Activated T-cell treated with anti-CD3 and anti-CD28 coated beads, Interleukin-2, amount 50 U/mL, for 72 hours (primary cell): ENCODE measurements around the gene ITGA11. TPM values are rescaled to one million over a fixed set of nuclear protein-coding genes. Genes with fewer than 3 reads are reported as not detected.
"Not testable (repeated sequence)": the region's sequence is repeated elsewhere in the genome, so short reads cannot be mapped to it uniquely, and the experiment has no call there.

Experiments
- ATAC-seq, 2 donors: fragments of 150-1000 bp; cut with Tn5 transposase; replicated peaks in 1 of 2; 2 replicates each; pipeline ENCODE4 v1.10.0; 2021; ENCODE audit warnings: moderate library complexity in 2 of 2, mild to moderate bottlenecking in 1 of 2
- DNase-seq, 2 donors: peaks; one replicate each; pipeline ENCODE4 v3.0.0; 2021 to 2022; ENCODE audit warnings: mixed read lengths in 1 of 2
- H3K27ac Mint-ChIP-seq: one replicate; pipeline ENCODE4 v1.8.0; 2022; ENCODE audit warnings: mild to moderate bottlenecking, moderate library complexity, mixed read lengths
- H3K27me3 Mint-ChIP-seq: one replicate; pipeline ENCODE4 v1.8.0; 2022; ENCODE audit warnings: low read depth, mixed read lengths
- H3K36me3 Mint-ChIP-seq, 2 donors: one replicate each; pipeline ENCODE4 v1.8.0; 2022; ENCODE audit warnings: mixed read lengths in 2 of 2, mild to moderate bottlenecking in 1 of 2; ENCODE audit not compliant: insufficient read depth in 2 of 2
- H3K4me1 Mint-ChIP-seq: one replicate; pipeline ENCODE4 v1.8.0; 2022; ENCODE audit warnings: low read depth, mixed read lengths
- H3K4me3 Mint-ChIP-seq, 2 donors: one replicate each; pipeline ENCODE4 v1.8.0; 2022; ENCODE audit warnings: mild to moderate bottlenecking in 2 of 2, mixed read lengths in 2 of 2, moderate library complexity in 2 of 2
- H3K9me3 Mint-ChIP-seq, 2 donors: one replicate each; pipeline ENCODE4 v1.8.0; 2022; ENCODE audit warnings: mixed read lengths in 2 of 2
- total RNA-seq, 2 donors: library from RNA; stranded (reverse); gene quantifications; one replicate each; pipeline ENCODE4 v1.2.3, GENCODE V29; 2022

Gene ITGA11
- total RNA-seq, 2 donors from 2014 or later, result 0.58 to 1.6 TPM

DNA sequence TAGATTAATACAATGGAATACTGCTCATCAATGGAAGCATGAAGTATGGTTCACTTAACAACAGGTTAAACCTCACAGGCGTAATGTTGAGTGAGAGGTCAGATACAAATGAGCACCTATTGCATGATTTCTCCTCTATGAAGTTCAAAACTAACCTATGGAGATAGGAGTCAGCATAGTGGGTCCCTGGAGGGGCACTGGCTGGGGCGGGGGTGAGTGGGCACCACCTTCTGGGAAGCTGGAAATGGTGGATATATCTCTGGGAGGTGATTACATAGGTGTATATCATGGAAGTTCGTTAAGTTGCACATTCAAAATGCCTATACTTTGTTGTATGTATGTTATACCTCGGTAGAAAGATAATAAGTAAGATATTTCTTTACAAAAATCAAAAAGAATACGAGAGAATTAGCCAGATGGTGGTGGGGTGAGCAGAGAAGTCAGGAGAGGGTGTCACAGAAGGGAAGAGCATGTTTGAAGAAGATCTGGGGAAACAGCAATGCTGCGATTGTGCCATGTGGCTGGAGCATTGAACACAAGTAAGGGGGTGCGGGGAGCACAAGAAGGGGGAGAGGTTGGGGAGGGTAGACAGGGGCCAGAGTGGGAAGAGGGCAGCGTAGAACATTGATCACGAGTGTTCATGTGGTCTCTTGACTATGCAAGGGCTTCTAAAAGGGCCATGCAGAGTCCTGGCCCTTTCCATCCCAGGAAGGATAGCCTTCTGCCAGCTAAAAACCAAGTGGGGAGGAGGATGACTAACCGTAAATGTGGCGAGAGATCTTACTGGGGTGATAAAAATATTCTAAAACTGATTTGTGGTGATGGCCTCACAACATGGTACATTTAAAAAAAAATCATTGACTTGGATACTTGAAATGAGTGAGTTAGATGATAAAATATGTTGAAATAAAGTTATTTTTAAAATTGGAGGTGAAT, 30.2 kb downstream of the ITGA11 start:
- Mint-ChIP-seq H3K27me3 (no peaks in the 10 kb centered on the region), H3K4me1 (no peaks in the 10 kb centered on the region), H3K9me3 (peaks cover 2 to 3% of the 10 kb centered on the region in 2 donors), H3K27ac (no peak overlapping the region), H3K36me3 (peaks cover 0 to 2% of the 10 kb centered on the region in 2 donors), H3K4me3 (no peak overlapping the region)
- no peak for DNase-seq
- ATAC-seq, result peak in 1 of 2 donors; percentile 32

DNA sequence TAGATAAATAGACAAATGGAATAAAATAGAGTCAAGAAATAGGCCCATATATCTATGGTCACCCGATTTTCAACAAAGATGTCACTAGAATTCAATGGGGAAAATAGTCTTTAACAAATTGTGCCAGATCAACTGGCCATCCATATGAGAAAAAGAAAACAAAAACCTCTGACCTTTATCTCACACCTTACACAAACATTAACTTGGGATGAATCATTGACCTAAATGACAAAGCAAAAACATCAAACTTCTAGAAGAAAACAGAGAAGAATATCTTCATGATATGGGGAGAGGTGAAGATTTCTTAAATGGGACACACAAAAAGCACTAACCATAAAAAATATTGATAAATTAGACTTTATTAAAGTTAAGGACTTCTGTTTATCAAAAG, 31.9 kb downstream of the ITGA11 start:
- Mint-ChIP-seq H3K36me3 (peaks cover 0 to 2% of the 10 kb centered on the region in 2 donors), H3K9me3 (peaks cover 3 to 5% of the 10 kb centered on the region in 2 donors), H3K27ac (peak overlapping the region; percentile 0), H3K4me3 (no peak overlapping the region), H3K27me3 (peaks cover 2% of the 10 kb centered on the region), H3K4me1 (no peaks in the 10 kb centered on the region)
- DNase-seq (no peak), ATAC-seq (peak; percentile 22 to 26)

GRCh38 chr15:68399096-68400065, 32.6 kb downstream of the ITGA11 start:
- Mint-ChIP-seq H3K4me1 (no peaks in the 10 kb centered on the region), H3K4me3 (no peak overlapping the region), H3K36me3 (peaks cover 0 to 4% of the 10 kb centered on the region in 2 donors), H3K27ac (no peak overlapping the region), H3K9me3 (peaks cover 3 to 5% of the 10 kb centered on the region in 2 donors), H3K27me3 (peaks cover 8% of the 10 kb centered on the region)
- ATAC-seq (peak in 1 of 2 donors; percentile 64), DNase-seq (no peak)

DNA sequence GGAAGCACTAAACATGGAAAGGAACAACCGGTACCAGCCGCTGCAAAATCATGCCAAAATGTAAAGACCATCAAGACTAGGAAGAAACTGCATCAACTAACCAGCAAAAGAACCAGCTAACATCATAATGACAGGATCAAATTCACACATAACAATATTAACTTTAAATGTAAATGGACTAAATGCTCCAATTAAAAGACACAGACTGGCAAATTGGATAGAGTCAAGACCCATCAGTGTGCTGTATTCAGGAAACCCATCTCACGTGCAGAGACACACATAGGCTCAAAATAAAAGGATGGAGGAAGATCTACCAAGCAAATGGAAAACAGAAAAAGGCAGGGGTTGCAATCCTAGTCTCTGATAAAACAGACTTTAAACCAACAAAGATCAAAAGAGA, 34.0 kb downstream of the ITGA11 start:
- H3K4me1 Mint-ChIP-seq, H3K36me3 Mint-ChIP-seq, H3K4me3 Mint-ChIP-seq, H3K9me3 Mint-ChIP-seq, H3K27ac Mint-ChIP-seq, ATAC-seq, DNase-seq: not testable (repeated sequence)
- H3K27me3 Mint-ChIP-seq, result peaks cover 22% of the 10 kb centered on the region

DNA sequence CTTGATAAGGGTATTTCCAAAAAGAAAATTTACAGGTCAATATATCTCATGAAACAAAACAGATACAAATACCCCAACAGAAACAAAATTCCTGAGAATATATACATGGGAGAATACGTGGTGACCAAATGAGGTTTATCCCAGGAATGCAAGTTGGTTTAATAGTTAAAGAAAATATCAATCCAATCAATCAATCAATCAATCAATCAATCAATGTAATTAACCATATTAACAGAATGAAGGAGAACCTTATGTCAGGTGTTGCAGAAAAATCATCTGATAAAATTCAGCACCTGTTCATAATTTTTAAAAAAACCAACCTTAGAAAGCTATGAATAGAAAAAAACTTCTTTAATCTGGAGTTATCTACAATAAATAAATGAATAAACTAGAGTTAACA, 35.9 kb downstream of the ITGA11 start:
- no peak overlapping the region for H3K4me3 Mint-ChIP-seq
- peaks cover 41% of the 10 kb centered on the region for H3K27me3 Mint-ChIP-seq
- peaks cover 0 to 4% of the 10 kb centered on the region in 2 donors for H3K36me3 Mint-ChIP-seq
- no peaks in the 10 kb centered on the region for H3K4me1 Mint-ChIP-seq
- H3K9me3 Mint-ChIP-seq, result peaks cover 0 to 5% of the 10 kb centered on the region in 2 donors
- ATAC-seq (no peak), DNase-seq (no peak)
- no peak overlapping the region for H3K27ac Mint-ChIP-seq

- H3K4me1 Mint-ChIP-seq, result peaks cover 7% of the 10 kb centered on the region
- DNase-seq (no peak), ATAC-seq (no peak)
- no peak overlapping the region for H3K27ac Mint-ChIP-seq
- H3K4me3 Mint-ChIP-seq, result no peak overlapping the region
- H3K27me3 Mint-ChIP-seq, result peaks cover 41% of the 10 kb centered on the region
- H3K9me3 Mint-ChIP-seq, result peaks cover 0 to 5% of the 10 kb centered on the region in 2 donors
- H3K36me3 Mint-ChIP-seq, result peaks cover 0 to 4% of the 10 kb centered on the region in 2 donors
These were observed 40.8 kb downstream of the ITGA11 start for GRCh38 chr15:68391121-68391520.

DNA sequence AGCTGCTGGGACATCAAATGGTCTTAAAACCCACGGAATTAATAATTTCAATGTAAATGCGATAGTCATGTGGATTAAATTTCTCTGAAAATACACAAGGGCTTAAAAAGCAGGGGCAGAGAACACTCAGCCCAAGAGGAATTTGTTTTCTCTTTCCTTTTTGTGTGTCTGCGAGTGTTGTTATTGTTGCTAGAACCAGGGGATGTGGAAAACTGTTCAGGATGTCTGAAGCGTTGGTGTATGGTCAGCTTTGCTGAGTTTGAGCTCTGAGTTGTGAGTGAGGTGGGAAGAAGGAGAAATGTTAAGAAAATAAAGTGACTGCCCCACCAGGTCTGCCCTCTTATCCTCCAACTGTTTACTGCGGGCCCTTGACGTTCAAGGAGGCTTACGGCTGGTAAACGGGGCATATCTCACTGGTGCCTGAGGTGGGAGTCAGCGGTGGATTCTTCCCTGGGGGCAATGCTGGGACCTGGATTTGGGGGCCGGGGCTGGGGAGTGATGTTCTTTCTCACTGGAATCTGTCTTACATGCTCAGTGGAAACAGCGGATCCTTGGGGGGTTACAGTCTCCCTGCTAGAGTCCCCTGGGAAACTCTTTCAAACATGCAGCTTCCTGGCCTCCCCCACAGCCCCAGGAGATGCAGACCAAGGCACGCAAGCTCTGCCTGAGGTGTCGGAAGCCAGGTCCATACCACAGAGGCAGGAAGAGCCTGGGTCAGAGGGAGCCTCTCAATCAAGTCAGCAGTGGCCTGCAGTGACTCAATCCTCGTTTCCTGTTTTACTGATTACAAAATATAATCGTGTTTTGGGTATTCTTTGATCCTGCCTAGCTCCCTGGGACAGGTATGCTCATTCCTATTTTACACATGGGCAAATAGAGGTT, 41.8 kb downstream of the ITGA11 start:
- no peak overlapping the region for H3K4me3 Mint-ChIP-seq
- DNase-seq (peak; percentile 12), ATAC-seq (peak; percentile 60 to 88)
- H3K36me3 Mint-ChIP-seq, result peaks cover 0 to 4% of the 10 kb centered on the region in 2 donors
- H3K27ac Mint-ChIP-seq, result no peak overlapping the region
- H3K4me1 Mint-ChIP-seq, result peaks cover 7% of the 10 kb centered on the region
- peaks cover 0 to 3% of the 10 kb centered on the region in 2 donors for H3K9me3 Mint-ChIP-seq
- H3K27me3 Mint-ChIP-seq, result peaks cover 40% of the 10 kb centered on the region

DNA sequence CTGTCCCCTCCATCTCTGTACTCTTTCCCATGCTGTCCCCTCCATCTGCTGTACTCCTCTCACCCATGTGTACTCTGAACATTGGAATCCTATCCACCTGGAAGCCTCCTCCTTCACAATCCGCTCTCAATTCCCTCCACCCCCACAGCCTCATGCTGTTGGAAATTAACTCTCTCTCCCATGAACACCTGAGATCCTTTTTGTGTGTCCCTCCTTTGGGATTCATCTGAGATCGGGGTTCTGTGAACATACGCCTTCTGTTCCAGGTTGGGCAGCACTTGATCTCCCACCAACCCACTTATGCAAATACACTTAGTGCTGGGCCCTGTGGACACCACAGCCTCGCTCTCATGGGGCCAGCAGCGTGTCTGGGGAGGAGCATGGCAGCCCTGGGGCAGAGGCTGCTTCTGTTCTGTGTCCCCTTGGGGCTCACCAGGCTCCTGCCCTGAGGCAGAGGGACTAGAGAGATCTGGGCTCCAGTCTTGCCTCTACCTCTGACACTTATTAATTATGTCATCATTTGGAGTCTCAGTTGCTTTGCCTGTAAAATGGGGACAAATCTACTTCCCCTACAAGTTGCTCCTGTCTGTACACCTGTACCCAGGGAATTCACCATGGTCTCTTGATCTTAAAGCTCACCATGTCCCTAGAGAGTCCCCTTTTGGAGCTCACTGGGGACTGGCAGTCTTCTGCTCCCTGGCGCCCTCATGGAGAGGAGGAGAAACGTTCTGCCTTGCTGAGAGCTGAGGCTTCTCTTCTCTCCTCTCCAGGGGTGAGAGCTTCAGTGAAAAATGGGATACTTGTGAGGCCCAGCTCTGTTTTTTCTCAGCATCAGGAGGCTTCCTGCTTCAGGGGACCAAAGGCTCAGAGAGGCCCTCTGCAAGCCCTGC, 42.7 kb downstream of the ITGA11 start:
- no peak overlapping the region for H3K4me3 Mint-ChIP-seq
- H3K27me3 Mint-ChIP-seq, result peaks cover 32% of the 10 kb centered on the region
- H3K27ac Mint-ChIP-seq, result no peak overlapping the region
- ATAC-seq, result no peak
- H3K4me1 Mint-ChIP-seq, result peaks cover 7% of the 10 kb centered on the region
- no peak for DNase-seq
- peaks cover 0 to 3% of the 10 kb centered on the region in 2 donors for H3K9me3 Mint-ChIP-seq
- peaks cover 0 to 2% of the 10 kb centered on the region in 2 donors for H3K36me3 Mint-ChIP-seq

DNA sequence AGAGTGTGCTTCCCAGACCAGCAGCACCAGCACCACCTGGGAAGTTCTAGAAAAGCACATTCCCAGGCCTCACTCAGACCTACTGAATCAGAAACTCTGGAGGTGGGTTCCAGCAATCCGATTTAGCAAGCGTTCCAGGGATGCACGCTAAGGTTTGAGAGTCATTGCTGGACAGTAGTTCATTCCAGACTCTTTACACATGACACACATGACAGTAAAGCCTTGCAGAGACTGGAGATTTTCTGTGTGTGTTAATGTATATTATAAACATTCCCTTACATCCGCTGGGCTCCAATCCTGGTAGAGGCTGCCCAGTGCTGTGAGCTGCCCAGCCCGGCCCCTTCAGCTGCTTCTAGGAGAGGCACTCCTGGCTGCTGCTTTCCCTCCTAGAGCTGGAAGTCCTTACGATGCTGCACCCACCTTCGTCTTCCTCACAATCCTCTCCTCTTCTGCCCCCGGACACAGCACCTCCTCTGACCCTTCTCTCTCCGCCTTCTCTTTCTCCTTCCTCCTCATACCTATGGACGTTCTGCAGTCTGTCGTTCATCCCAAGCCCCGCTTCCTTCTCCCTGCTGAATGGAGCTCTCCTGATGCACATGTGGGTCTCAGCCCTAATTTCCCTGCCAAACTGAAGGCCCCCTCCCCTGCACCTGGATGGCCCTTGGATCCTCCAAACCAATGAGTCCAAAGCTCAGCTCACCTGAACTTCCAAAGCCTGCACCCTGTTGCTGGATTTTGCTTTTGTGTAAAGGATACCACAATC, 44.4 kb downstream of the ITGA11 start:
- no peak for ATAC-seq
- H3K27me3 Mint-ChIP-seq, result peaks cover 15% of the 10 kb centered on the region
- no peak for DNase-seq
- no peak overlapping the region for H3K27ac Mint-ChIP-seq
- H3K36me3 Mint-ChIP-seq, result peaks cover 0 to 2% of the 10 kb centered on the region in 2 donors
- peaks cover 7% of the 10 kb centered on the region for H3K4me1 Mint-ChIP-seq
- no peak overlapping the region for H3K4me3 Mint-ChIP-seq
- H3K9me3 Mint-ChIP-seq, result peaks cover 0 to 5% of the 10 kb centered on the region in 2 donors

DNA sequence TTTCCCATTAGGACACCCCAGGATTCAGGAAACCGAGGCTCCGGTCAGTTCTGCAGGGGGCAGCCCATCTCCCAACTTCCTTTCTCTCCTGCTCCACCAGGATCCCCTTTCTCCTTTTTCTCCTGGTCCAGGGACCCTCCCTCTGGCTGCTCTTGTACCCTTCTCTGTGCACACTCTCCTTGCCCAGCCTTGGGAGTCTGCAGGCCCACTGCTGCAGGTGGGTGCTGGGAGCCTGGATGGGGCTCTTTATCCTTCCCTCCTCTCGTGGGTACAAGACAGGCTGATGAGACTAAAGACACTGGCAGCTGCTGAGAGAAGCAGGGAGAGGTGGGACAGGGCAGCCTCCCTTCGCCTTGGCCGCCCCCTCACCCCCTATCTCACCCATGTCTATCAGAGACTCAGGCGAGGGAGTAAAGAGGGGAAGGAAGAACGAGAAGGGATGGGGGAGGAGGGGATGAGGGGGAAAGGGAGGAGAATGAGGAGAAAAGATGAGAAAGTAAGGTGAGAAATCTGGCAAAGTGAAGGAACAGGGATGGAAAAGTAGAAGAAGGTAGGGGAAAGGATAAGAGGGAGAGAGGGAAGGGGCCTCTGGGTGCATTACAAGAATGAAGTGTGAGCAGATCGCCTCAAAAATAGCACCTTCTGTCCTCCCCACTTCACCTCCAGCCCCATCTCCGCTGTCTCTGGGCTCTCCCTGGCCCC, 45.2 kb downstream of the ITGA11 start:
- peaks cover 0 to 2% of the 10 kb centered on the region in 2 donors for H3K9me3 Mint-ChIP-seq
- peaks cover 7% of the 10 kb centered on the region for H3K27me3 Mint-ChIP-seq
- peaks cover 7% of the 10 kb centered on the region for H3K4me1 Mint-ChIP-seq
- ATAC-seq, result no peak
- no peak overlapping the region for H3K4me3 Mint-ChIP-seq
- H3K27ac Mint-ChIP-seq, result no peak overlapping the region
- no peaks in the 10 kb centered on the region for H3K36me3 Mint-ChIP-seq
- no peak for DNase-seq
